HUDEP-2 (cell line): Measurements from ENCODE around the gene HMX1.

Experiments used
- DNase-seq, 76 experiments: peaks; one replicate each; lab custom pipeline; 2025; ENCODE audit not compliant: unreplicated experiment in 76 of 76; lab: John Stamatoyannopoulos, UW

The HMX1 gene

GRCh38 chr4:8869002-8869897 lies 2.4 kb downstream of the HMX1 start:
- DNase-seq = no peak

GRCh38 chr4:8868321-8869001 lies 3.2 kb downstream of the HMX1 start:
- DNase-seq = no peak

GRCh38 chr4:8867624-8868320 lies 3.9 kb downstream of the HMX1 start:
- DNase-seq = no peak

- DNase-seq = no peak
These were observed 4.6 kb downstream of the HMX1 start for GRCh38 chr4:8866828-8867623.

- no peak for DNase-seq
These were observed 5.2 kb downstream of the HMX1 start for GRCh38 chr4:8866421-8866820.

- no peak for DNase-seq
These were observed 5.8 kb downstream of the HMX1 start for GRCh38 chr4:8865681-8866310.

- DNase-seq = no peak
These were observed 6.5 kb downstream of the HMX1 start for GRCh38 chr4:8864912-8865680.

GRCh38 chr4:8863686-8864682 lies 7.7 kb downstream of the HMX1 start:
- no peak for DNase-seq

- no peak for DNase-seq
These were observed 8.6 kb downstream of the HMX1 start for GRCh38 chr4:8862800-8863685.

GRCh38 chr4:8862334-8862733 lies 9.3 kb downstream of the HMX1 start:
- DNase-seq = no peak

- DNase-seq = peak in 1 of 76 experiments; percentile 1
These were observed 9.9 kb downstream of the HMX1 start for GRCh38 chr4:8861576-8862295.

GRCh38 chr4:8860892-8861575 lies 10.6 kb downstream of the HMX1 start:
- DNase-seq = no peak

- DNase-seq = no peak
These were observed 11.3 kb downstream of the HMX1 start for GRCh38 chr4:8860096-8860891.

GRCh38 chr4:8859550-8860095 lies 12.0 kb downstream of the HMX1 start:
- DNase-seq = no peak

- no peak for DNase-seq
These were observed 12.9 kb downstream of the HMX1 start for GRCh38 chr4:8858701-8859210.
